HG02763 (cell line): ENCODE results near the gene CACHD1.

Source experiments
- ATAC-seq: cut with Tn5 transposase; IDR thresholded peaks from one replicate; pipeline ENCODE4 v1.9.1; 2021; ENCODE audit warnings: mild to moderate bottlenecking, moderate library complexity; ENCODE audit not compliant: unreplicated experiment

Gene CACHD1

GRCh38 chr1:64519901-64520300 lies 50.0 kb downstream of the CACHD1 start:
- ATAC-seq, result no peak

- no peak for ATAC-seq
These were observed 52.8 kb downstream of the CACHD1 start for GRCh38 chr1:64522740-64523139.

GRCh38 chr1:64523413-64524337 lies 53.7 kb downstream of the CACHD1 start:
- no peak for ATAC-seq

- no peak for ATAC-seq
These were observed 54.7 kb downstream of the CACHD1 start for GRCh38 chr1:64524614-64525013.

GRCh38 chr1:64525116-64525686 lies 55.3 kb downstream of the CACHD1 start:
- no peak for ATAC-seq

- no peak for ATAC-seq
These were observed 56.4 kb downstream of the CACHD1 start for GRCh38 chr1:64526312-64526711.

GRCh38 chr1:64527165-64527564 lies 57.2 kb downstream of the CACHD1 start:
- ATAC-seq, result no peak

- ATAC-seq, result no peak
These were observed 57.9 kb downstream of the CACHD1 start for GRCh38 chr1:64527786-64528185.

- no peak for ATAC-seq
These were observed 61.2 kb downstream of the CACHD1 start for GRCh38 chr1:64530969-64531692.

- ATAC-seq, result no peak
These were observed 62.7 kb downstream of the CACHD1 start for GRCh38 chr1:64532646-64533045.

GRCh38 chr1:64535938-64536835 lies 66.3 kb downstream of the CACHD1 start:
- ATAC-seq, result no peak

- ATAC-seq, result no peak
These were observed 67.0 kb downstream of the CACHD1 start for GRCh38 chr1:64536836-64537490.

- no peak for ATAC-seq
These were observed 68.0 kb downstream of the CACHD1 start for GRCh38 chr1:64537942-64538341.

- ATAC-seq, result no peak
These were observed 68.5 kb downstream of the CACHD1 start for GRCh38 chr1:64538389-64538788.

- ATAC-seq, result no peak
These were observed 69.4 kb downstream of the CACHD1 start for GRCh38 chr1:64539289-64539688.

- ATAC-seq, result no peak
These were observed 69.9 kb downstream of the CACHD1 start for GRCh38 chr1:64539781-64540218.

GRCh38 chr1:64540265-64540791 lies 70.4 kb downstream of the CACHD1 start:
- no peak for ATAC-seq

GRCh38 chr1:64542118-64542517 lies 72.2 kb downstream of the CACHD1 start:
- ATAC-seq, result no peak

GRCh38 chr1:64543831-64544230 lies 73.9 kb downstream of the CACHD1 start:
- no peak for ATAC-seq
